ENCODE measurements around the gene THAP7.

THAP7 gene

GRCh38 chr22:21022955-21023614, 21.2 kb upstream of the THAP7 start:
- TF ChIP-seq CTCF (conservative IDR thresholded peaks at IDR 0.05; ENCODE audit: control insufficient read depth, insufficient read depth, low read depth, low read length) = no peak
- no peak overlapping the region for H3K4me3 ChIP-seq (ENCODE audit: control insufficient read depth, low read depth, low read length)
- DNase-seq (ENCODE audit: low read depth) = no peak

GRCh38 chr22:21022507-21022906, 20.6 kb upstream of the THAP7 start:
- no peak for TF ChIP-seq CTCF (conservative IDR thresholded peaks at IDR 0.05; ENCODE audit: control insufficient read depth, insufficient read depth, low read depth, low read length)
- no peak for DNase-seq (ENCODE audit: low read depth)

GRCh38 chr22:21020802-21021429, 19.0 kb upstream of the THAP7 start:
- TF ChIP-seq CTCF (conservative IDR thresholded peaks at IDR 0.05; ENCODE audit: control insufficient read depth, insufficient read depth, low read depth, low read length) = peak; percentile 50
- no peak overlapping the region for H3K4me3 ChIP-seq (ENCODE audit: control insufficient read depth, low read depth, low read length)
- no peak for DNase-seq (ENCODE audit: low read depth)

More at GRCh38 chr22:21022507-21022906, 20.6 kb upstream of the THAP7 start:
- no peak overlapping the region for H3K4me3 ChIP-seq (ENCODE audit: control insufficient read depth, low read depth, low read length)

GRCh38 chr22:21018314-21018713, 16.4 kb upstream of the THAP7 start:
- TF ChIP-seq CTCF (conservative IDR thresholded peaks at IDR 0.05; ENCODE audit: control insufficient read depth, insufficient read depth, low read depth, low read length) = no peak
- no peak overlapping the region for H3K4me3 ChIP-seq (ENCODE audit: control insufficient read depth, low read depth, low read length)
- DNase-seq (ENCODE audit: low read depth) = no peak

GRCh38 chr22:21016644-21017420, 14.9 kb upstream of the THAP7 start:
- H3K4me3 ChIP-seq (ENCODE audit: control insufficient read depth, low read depth, low read length) = no peak overlapping the region
- DNase-seq (ENCODE audit: low read depth) = no peak
- TF ChIP-seq CTCF (conservative IDR thresholded peaks at IDR 0.05; ENCODE audit: control insufficient read depth, insufficient read depth, low read depth, low read length) = no peak

- TF ChIP-seq CTCF (conservative IDR thresholded peaks at IDR 0.05; ENCODE audit: control insufficient read depth, insufficient read depth, low read depth, low read length) = no peak
- no peak for DNase-seq (ENCODE audit: low read depth)
- no peak overlapping the region for H3K4me3 ChIP-seq (ENCODE audit: control insufficient read depth, low read depth, low read length)
Measured at GRCh38 chr22:21015466-21016006, 13.6 kb upstream of the THAP7 start.

Data from fibroblast of mammary gland (primary cell).